Naive B cell (primary cell): Measurements from ENCODE around the gene CFAP161. TPM values are rescaled to one million over a fixed set of nuclear protein-coding genes. Genes with fewer than 3 reads are reported as not detected.

ENCODE experiments used
- ATAC-seq, 2 donors: fragments of 150-1000 bp; cut with Tn5 transposase; 2 replicates each; pipeline ENCODE4 v1.10.0; 2021; ENCODE audit warnings: low read depth in 2 of 2, mild to moderate bottlenecking in 2 of 2, moderate library complexity in 2 of 2
- DNase-seq: peaks from one replicate; pipeline ENCODE4 v3.0.0; 2022
- H3K27ac Mint-ChIP-seq, 6 donors: one replicate each; pipeline ENCODE4 v1.8.0; 2020 to 2022; ENCODE audit warnings: mild to moderate bottlenecking in 6 of 6, mixed read lengths in 6 of 6, moderate library complexity in 5 of 6, inconsistent platforms in 2 of 6
- H3K27me3 Mint-ChIP-seq, 3 donors: one replicate each; pipeline ENCODE4 v1.8.0; 2021 to 2022; ENCODE audit warnings: mixed read lengths in 3 of 3, mild to moderate bottlenecking in 1 of 3
- H3K36me3 Mint-ChIP-seq, 2 donors: one replicate each; pipeline ENCODE4 v1.8.0; 2020 to 2022; ENCODE audit warnings: mixed read lengths in 2 of 2, inconsistent platforms in 1 of 2, mild to moderate bottlenecking in 1 of 2
- H3K4me1 Mint-ChIP-seq, 3 donors: one replicate each; pipeline ENCODE4 v1.8.0; 2020 to 2022; ENCODE audit warnings: mixed read lengths in 3 of 3, inconsistent platforms in 1 of 3, mild to moderate bottlenecking in 1 of 3, moderate library complexity in 1 of 3
- H3K4me3 Mint-ChIP-seq, 8 donors: one replicate each; pipeline ENCODE4 v1.8.0; 2020 to 2022; ENCODE audit warnings: mild to moderate bottlenecking in 8 of 8, mixed read lengths in 8 of 8, moderate library complexity in 8 of 8, inconsistent platforms in 2 of 8
- H3K9me3 Mint-ChIP-seq, 7 donors: one replicate each; pipeline ENCODE4 v1.8.0; 2020 to 2022; ENCODE audit warnings: mixed read lengths in 7 of 7, mild to moderate bottlenecking in 5 of 7, inconsistent platforms in 2 of 7, moderate library complexity in 1 of 7
- polyA plus RNA-seq, 6 donors: library from polyadenylated mRNA; unstranded; fragments of 300-500 nt; fragmentation: Illumina TruSeq; gene quantifications; one replicate each; pipeline ENCODE4 v1.2.3, GENCODE V29; 2021; ENCODE audit warnings: low read depth in 6 of 6

CFAP161 gene
- polyA plus RNA-seq, 6 donors from 2014 or later = 0.40 TPM; not detected in 5

- Mint-ChIP-seq H3K27me3 (peaks cover 49 to 55% (median 53%) of the 10 kb centered on the region in 3 donors), H3K27ac (no peak overlapping the region), H3K36me3 (no peaks in the 10 kb centered on the region), H3K4me1 (no peaks in the 10 kb centered on the region), H3K9me3 (peaks cover 0 to 3% (median 0%) of the 10 kb centered on the region in 7 donors), H3K4me3 (no peak overlapping the region)
- DNase-seq (no peak), ATAC-seq (no peak)
Measured at GRCh38 chr15:81097116-81097889, 36.8 kb upstream of the CFAP161 start.

GRCh38 chr15:81097890-81098280 is 36.2 kb upstream of the CFAP161 start:
- Mint-ChIP-seq H3K4me3 (no peak overlapping the region), H3K27ac (no peak overlapping the region), H3K4me1 (no peaks in the 10 kb centered on the region), H3K36me3 (no peaks in the 10 kb centered on the region), H3K27me3 (peaks cover 49 to 56% (median 51%) of the 10 kb centered on the region in 3 donors), H3K9me3 (peaks cover 0 to 2% (median 0%) of the 10 kb centered on the region in 7 donors)
- ATAC-seq = no peak
- DNase-seq = no peak

- Mint-ChIP-seq H3K27me3 (peaks cover 51 to 59% (median 54%) of the 10 kb centered on the region in 3 donors), H3K4me3 (no peak overlapping the region), H3K36me3 (no peaks in the 10 kb centered on the region), H3K9me3 (peaks cover 0 to 2% (median 0%) of the 10 kb centered on the region in 7 donors), H3K27ac (peak overlapping the region in 1 of 6 donors; percentile 6), H3K4me1 (no peaks in the 10 kb centered on the region)
- DNase-seq = no peak
- ATAC-seq = no peak
Measured at GRCh38 chr15:81098349-81098748, 35.7 kb upstream of the CFAP161 start.

- ATAC-seq (no peak), DNase-seq (no peak)
- Mint-ChIP-seq H3K4me1 (no peaks in the 10 kb centered on the region), H3K27me3 (peaks cover 46 to 57% (median 52%) of the 10 kb centered on the region in 3 donors), H3K9me3 (peaks cover 0 to 2% (median 0%) of the 10 kb centered on the region in 7 donors), H3K27ac (peak overlapping the region in 1 of 6 donors; percentile 47), H3K36me3 (no peaks in the 10 kb centered on the region), H3K4me3 (no peak overlapping the region)
Measured at GRCh38 chr15:81098861-81099651, 35.0 kb upstream of the CFAP161 start.

- Mint-ChIP-seq H3K27me3 (peaks cover 42 to 50% (median 50%) of the 10 kb centered on the region in 3 donors), H3K27ac (no peak overlapping the region)
- no peak for ATAC-seq
Measured at GRCh38 chr15:81101894-81102815, 31.9 kb upstream of the CFAP161 start.

GRCh38 chr15:81103857-81104256 is 30.2 kb upstream of the CFAP161 start:
- Mint-ChIP-seq H3K36me3 (no peaks in the 10 kb centered on the region), H3K27me3 (peaks cover 25 to 38% (median 36%) of the 10 kb centered on the region in 3 donors), H3K9me3 (no peaks in the 10 kb centered on the region), H3K4me3 (no peak overlapping the region), H3K27ac (no peak overlapping the region), H3K4me1 (peaks cover 0 to 4% (median 0%) of the 10 kb centered on the region in 3 donors)
- ATAC-seq (no peak), DNase-seq (no peak)

More at GRCh38 chr15:81101894-81102815, 31.9 kb upstream of the CFAP161 start:
- Mint-ChIP-seq H3K4me1 (peaks cover 0 to 4% (median 0%) of the 10 kb centered on the region in 3 donors), H3K4me3 (no peak overlapping the region), H3K36me3 (no peaks in the 10 kb centered on the region), H3K9me3 (peaks cover 0 to 2% (median 0%) of the 10 kb centered on the region in 7 donors)
- DNase-seq = no peak

- ATAC-seq = no peak
- peak overlapping the region in 2 of 6 donors; percentile 52 to 66 for H3K27ac Mint-ChIP-seq
- H3K4me3 Mint-ChIP-seq = no peak overlapping the region
- H3K36me3 Mint-ChIP-seq = no peaks in the 10 kb centered on the region
- no peaks in the 10 kb centered on the region for H3K9me3 Mint-ChIP-seq
- peaks cover 0 to 4% (median 0%) of the 10 kb centered on the region in 3 donors for H3K4me1 Mint-ChIP-seq
- DNase-seq = no peak
- H3K27me3 Mint-ChIP-seq = peaks cover 25 to 38% (median 28%) of the 10 kb centered on the region in 3 donors
Measured at GRCh38 chr15:81105545-81105944, 28.5 kb upstream of the CFAP161 start.

- peaks cover 4 to 8% (median 4%) of the 10 kb centered on the region in 3 donors for H3K4me1 Mint-ChIP-seq
- H3K36me3 Mint-ChIP-seq = no peaks in the 10 kb centered on the region
Measured at GRCh38 chr15:81106560-81106959, 27.5 kb upstream of the CFAP161 start.

GRCh38 chr15:81107889-81108288 is 26.2 kb upstream of the CFAP161 start:
- no peaks in the 10 kb centered on the region for H3K9me3 Mint-ChIP-seq
- H3K27ac Mint-ChIP-seq = no peak overlapping the region
- H3K4me3 Mint-ChIP-seq = no peak overlapping the region
- peaks cover 21 to 26% (median 26%) of the 10 kb centered on the region in 3 donors for H3K27me3 Mint-ChIP-seq
- ATAC-seq = no peak
- peaks cover 4 to 9% (median 4%) of the 10 kb centered on the region in 3 donors for H3K4me1 Mint-ChIP-seq
- no peak for DNase-seq
- no peaks in the 10 kb centered on the region for H3K36me3 Mint-ChIP-seq

More at GRCh38 chr15:81106560-81106959, 27.5 kb upstream of the CFAP161 start:
- DNase-seq (peak; percentile 14), ATAC-seq (peak in 1 of 2 donors; percentile 43)
- no peak overlapping the region for H3K4me3 Mint-ChIP-seq
- H3K27ac Mint-ChIP-seq = no peak overlapping the region
- H3K9me3 Mint-ChIP-seq = no peaks in the 10 kb centered on the region
- peaks cover 29 to 36% (median 31%) of the 10 kb centered on the region in 3 donors for H3K27me3 Mint-ChIP-seq

GRCh38 chr15:81108427-81108826 is 25.6 kb upstream of the CFAP161 start:
- no peaks in the 10 kb centered on the region for H3K36me3 Mint-ChIP-seq
- peaks cover 4 to 9% (median 4%) of the 10 kb centered on the region in 3 donors for H3K4me1 Mint-ChIP-seq
- H3K9me3 Mint-ChIP-seq = no peaks in the 10 kb centered on the region
- H3K27ac Mint-ChIP-seq = no peak overlapping the region
- ATAC-seq = peak in 1 of 2 donors; percentile 45
- no peak overlapping the region for H3K4me3 Mint-ChIP-seq
- no peak for DNase-seq
- H3K27me3 Mint-ChIP-seq = peaks cover 16 to 24% (median 22%) of the 10 kb centered on the region in 3 donors

- Mint-ChIP-seq H3K4me3 (no peak overlapping the region), H3K27ac (peak overlapping the region in 1 of 6 donors; percentile 36), H3K9me3 (no peaks in the 10 kb centered on the region), H3K36me3 (no peaks in the 10 kb centered on the region), H3K27me3 (peaks cover 17 to 26% (median 20%) of the 10 kb centered on the region in 3 donors), H3K4me1 (peaks cover 4 to 5% (median 4%) of the 10 kb centered on the region in 3 donors)
- DNase-seq (no peak), ATAC-seq (no peak)
Measured at GRCh38 chr15:81111018-81111417, 23.1 kb upstream of the CFAP161 start.

- no peak for DNase-seq
- Mint-ChIP-seq H3K27me3 (peaks cover 20 to 25% (median 22%) of the 10 kb centered on the region in 3 donors), H3K27ac (peak overlapping the region in 1 of 6 donors; percentile 36)
Measured at GRCh38 chr15:81111510-81112470, 22.3 kb upstream of the CFAP161 start.

More at GRCh38 chr15:81111510-81112470, 22.3 kb upstream of the CFAP161 start:
- H3K9me3 Mint-ChIP-seq = peaks cover 0 to 3% (median 0%) of the 10 kb centered on the region in 7 donors
- peaks cover 4 to 5% (median 4%) of the 10 kb centered on the region in 3 donors for H3K4me1 Mint-ChIP-seq
- no peaks in the 10 kb centered on the region for H3K36me3 Mint-ChIP-seq
- peak; percentile 79 to 84 for ATAC-seq
- no peak overlapping the region for H3K4me3 Mint-ChIP-seq
